A549 (cell line): ENCODE data around the gene FAM237A.

Experiments used
- CBX8 ChIP-seq: fragments of 200-600 bp; sonication (generic); IDR thresholded peaks from 2 replicates; pipeline ENCODE4 v1.6.1; 2016
- FOSL2 ChIP-seq, 2 experiments: fragments of 450-650 bp in 1 of 2; fragments of >200 bp in 1 of 2; sonication (Bioruptor Twin) in 1 of 2; formaldehyde crosslinking; IDR thresholded peaks; 2 replicates each; pipeline versions ENCODE4 v1.5.0 to v1.6.1; 2016 to 2020; ENCODE audit warnings: mild to moderate bottlenecking in 1 of 2, moderate library complexity in 1 of 2
- GATA3 ChIP-seq: IDR thresholded peaks from 2 replicates; pipeline ENCODE4 v1.6.1; 2012; ENCODE audit warnings: borderline replicate concordance
- JUN ChIP-seq, 2 experiments: fragments of >200 bp; sonication (Bioruptor Twin); formaldehyde crosslinking; IDR thresholded peaks; 2 replicates in 1 of 2; 3 replicates in 1 of 2; pipeline ENCODE4 v1.6.1; 2016 to 2017
- NR3C1 ChIP-seq: fragments of >200 bp; sonication (Bioruptor Twin); formaldehyde crosslinking; IDR thresholded peaks from 3 replicates; pipeline ENCODE4 v1.6.1; 2017
- POLR2A ChIP-seq: IDR thresholded peaks from 2 replicates; pipeline ENCODE4 v1.6.1; 2012; ENCODE audit warnings: mild to moderate bottlenecking, low read length
- POLR2AphosphoS2 ChIP-seq: conservative IDR thresholded peaks from 2 replicates; pipeline ENCODE4 v1.6.1; 2012; ENCODE audit warnings: low read length, improper control_type of control experiment, inconsistent platforms
- RCOR1 ChIP-seq: fragments of 150-350 bp; IDR thresholded peaks from 2 replicates; pipeline ENCODE4 v1.6.1; 2014; ENCODE audit warnings: antibody characterized with exemption, low read length, low read depth
- TF ChIP-seq, protein P1 (sequence below): fragments of >200 bp; sonication (Bioruptor Twin); formaldehyde crosslinking; IDR thresholded peaks from 3 replicates; pipeline ENCODE4 v1.5.1; 2016
- TF ChIP-seq, protein P2 (sequence below): fragments of 450-650 bp; IDR thresholded peaks from 2 replicates; pipeline ENCODE4 v1.6.1; 2014; ENCODE audit warnings: antibody characterized with exemption
- TF ChIP-seq, protein P3 (sequence below): fragments of 200-600 bp; sonication (generic); IDR thresholded peaks from 2 replicates; pipeline ENCODE4 v1.6.1; 2016; ENCODE audit warnings: antibody characterized with exemption, mild to moderate bottlenecking, moderate library complexity
- TF ChIP-seq, protein P4 (sequence below): fragments of 150-350 bp; IDR thresholded peaks from 2 replicates; pipeline ENCODE4 v1.6.1; 2014; ENCODE audit warnings: low read depth, mild to moderate bottlenecking, low read length

DNA sequence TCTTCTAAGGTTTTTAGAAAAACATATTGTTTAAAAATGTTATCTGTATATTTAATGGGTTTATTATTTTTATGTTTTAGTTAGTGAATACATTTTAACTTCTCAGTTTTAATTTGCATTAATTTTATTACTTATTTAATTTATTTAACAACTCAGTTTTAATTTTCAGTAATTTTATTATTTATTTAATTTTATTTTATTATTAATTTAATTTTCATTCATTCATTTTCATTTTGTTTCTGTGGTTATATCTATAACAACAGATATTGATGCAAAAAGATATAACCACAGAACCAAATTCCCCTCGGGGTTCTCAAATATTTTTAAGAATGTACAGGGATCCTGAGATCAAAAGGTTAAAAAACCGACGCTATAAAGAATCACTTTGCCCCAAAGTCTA lies 23.0 kb downstream of the FAM237A start:
- no peak for TF ChIP-seq FOSL2 (IDR thresholded peaks at IDR 0.05)
- TF ChIP-seq FOSL2 (CRISPR knock-in tag; IDR thresholded peaks at IDR 0.05) = no peak
- TF ChIP-seq POLR2AphosphoS2 = no peak
- no peak for TF ChIP-seq NR3C1
- no peak for TF ChIP-seq RCOR1
- TF ChIP-seq CBX8 = no peak
- TF ChIP-seq, protein P1, sequence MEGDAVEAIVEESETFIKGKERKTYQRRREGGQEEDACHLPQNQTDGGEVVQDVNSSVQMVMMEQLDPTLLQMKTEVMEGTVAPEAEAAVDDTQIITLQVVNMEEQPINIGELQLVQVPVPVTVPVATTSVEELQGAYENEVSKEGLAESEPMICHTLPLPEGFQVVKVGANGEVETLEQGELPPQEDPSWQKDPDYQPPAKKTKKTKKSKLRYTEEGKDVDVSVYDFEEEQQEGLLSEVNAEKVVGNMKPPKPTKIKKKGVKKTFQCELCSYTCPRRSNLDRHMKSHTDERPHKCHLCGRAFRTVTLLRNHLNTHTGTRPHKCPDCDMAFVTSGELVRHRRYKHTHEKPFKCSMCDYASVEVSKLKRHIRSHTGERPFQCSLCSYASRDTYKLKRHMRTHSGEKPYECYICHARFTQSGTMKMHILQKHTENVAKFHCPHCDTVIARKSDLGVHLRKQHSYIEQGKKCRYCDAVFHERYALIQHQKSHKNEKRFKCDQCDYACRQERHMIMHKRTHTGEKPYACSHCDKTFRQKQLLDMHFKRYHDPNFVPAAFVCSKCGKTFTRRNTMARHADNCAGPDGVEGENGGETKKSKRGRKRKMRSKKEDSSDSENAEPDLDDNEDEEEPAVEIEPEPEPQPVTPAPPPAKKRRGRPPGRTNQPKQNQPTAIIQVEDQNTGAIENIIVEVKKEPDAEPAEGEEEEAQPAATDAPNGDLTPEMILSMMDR = no peak
- TF ChIP-seq, protein P2, sequence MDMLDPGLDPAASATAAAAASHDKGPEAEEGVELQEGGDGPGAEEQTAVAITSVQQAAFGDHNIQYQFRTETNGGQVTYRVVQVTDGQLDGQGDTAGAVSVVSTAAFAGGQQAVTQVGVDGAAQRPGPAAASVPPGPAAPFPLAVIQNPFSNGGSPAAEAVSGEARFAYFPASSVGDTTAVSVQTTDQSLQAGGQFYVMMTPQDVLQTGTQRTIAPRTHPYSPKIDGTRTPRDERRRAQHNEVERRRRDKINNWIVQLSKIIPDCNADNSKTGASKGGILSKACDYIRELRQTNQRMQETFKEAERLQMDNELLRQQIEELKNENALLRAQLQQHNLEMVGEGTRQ = no peak
- no peak for TF ChIP-seq POLR2A
- TF ChIP-seq, protein P3, sequence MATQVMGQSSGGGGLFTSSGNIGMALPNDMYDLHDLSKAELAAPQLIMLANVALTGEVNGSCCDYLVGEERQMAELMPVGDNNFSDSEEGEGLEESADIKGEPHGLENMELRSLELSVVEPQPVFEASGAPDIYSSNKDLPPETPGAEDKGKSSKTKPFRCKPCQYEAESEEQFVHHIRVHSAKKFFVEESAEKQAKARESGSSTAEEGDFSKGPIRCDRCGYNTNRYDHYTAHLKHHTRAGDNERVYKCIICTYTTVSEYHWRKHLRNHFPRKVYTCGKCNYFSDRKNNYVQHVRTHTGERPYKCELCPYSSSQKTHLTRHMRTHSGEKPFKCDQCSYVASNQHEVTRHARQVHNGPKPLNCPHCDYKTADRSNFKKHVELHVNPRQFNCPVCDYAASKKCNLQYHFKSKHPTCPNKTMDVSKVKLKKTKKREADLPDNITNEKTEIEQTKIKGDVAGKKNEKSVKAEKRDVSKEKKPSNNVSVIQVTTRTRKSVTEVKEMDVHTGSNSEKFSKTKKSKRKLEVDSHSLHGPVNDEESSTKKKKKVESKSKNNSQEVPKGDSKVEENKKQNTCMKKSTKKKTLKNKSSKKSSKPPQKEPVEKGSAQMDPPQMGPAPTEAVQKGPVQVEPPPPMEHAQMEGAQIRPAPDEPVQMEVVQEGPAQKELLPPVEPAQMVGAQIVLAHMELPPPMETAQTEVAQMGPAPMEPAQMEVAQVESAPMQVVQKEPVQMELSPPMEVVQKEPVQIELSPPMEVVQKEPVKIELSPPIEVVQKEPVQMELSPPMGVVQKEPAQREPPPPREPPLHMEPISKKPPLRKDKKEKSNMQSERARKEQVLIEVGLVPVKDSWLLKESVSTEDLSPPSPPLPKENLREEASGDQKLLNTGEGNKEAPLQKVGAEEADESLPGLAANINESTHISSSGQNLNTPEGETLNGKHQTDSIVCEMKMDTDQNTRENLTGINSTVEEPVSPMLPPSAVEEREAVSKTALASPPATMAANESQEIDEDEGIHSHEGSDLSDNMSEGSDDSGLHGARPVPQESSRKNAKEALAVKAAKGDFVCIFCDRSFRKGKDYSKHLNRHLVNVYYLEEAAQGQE = no peak
- TF ChIP-seq, protein P4, sequence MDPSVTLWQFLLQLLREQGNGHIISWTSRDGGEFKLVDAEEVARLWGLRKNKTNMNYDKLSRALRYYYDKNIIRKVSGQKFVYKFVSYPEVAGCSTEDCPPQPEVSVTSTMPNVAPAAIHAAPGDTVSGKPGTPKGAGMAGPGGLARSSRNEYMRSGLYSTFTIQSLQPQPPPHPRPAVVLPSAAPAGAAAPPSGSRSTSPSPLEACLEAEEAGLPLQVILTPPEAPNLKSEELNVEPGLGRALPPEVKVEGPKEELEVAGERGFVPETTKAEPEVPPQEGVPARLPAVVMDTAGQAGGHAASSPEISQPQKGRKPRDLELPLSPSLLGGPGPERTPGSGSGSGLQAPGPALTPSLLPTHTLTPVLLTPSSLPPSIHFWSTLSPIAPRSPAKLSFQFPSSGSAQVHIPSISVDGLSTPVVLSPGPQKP = no peak
- no peak for TF ChIP-seq JUN (IDR thresholded peaks at IDR 0.05)
- no peak for TF ChIP-seq GATA3
